Trophoblast cell (in vitro differentiated cells and primary cell): Measurements from ENCODE around the gene TLL1.

Experiments
- DNase-seq, 2 donors: peaks; one replicate each; pipeline ENCODE4 v3.0.0-alpha.2; 2016
- H2AFZ ChIP-seq: 2 replicates; pipeline ENCODE4 v1.6.1; 2013; ENCODE audit warnings: low read length, moderate library complexity, mild to moderate bottlenecking; ENCODE audit not compliant: insufficient read depth, poor library complexity
- H2AK5ac ChIP-seq: 2 replicates; pipeline ENCODE4 v1.6.1; 2013; ENCODE audit warnings: mild to moderate bottlenecking, low read length
- H2BK120ac ChIP-seq: 2 replicates; pipeline ENCODE4 v1.6.1; 2013; ENCODE audit warnings: low read length, mild to moderate bottlenecking, moderate library complexity; ENCODE audit not compliant: insufficient read depth, poor library complexity
- H2BK12ac ChIP-seq: 2 replicates; pipeline ENCODE4 v1.6.1; 2013; ENCODE audit warnings: mild to moderate bottlenecking, low read length, moderate library complexity
- H2BK5ac ChIP-seq: 2 replicates; pipeline ENCODE4 v1.6.1; 2013; ENCODE audit warnings: low read length, low read depth, moderate library complexity, mild to moderate bottlenecking; ENCODE audit not compliant: poor library complexity
- H3K14ac ChIP-seq: 2 replicates; pipeline ENCODE4 v1.6.1; 2013; ENCODE audit warnings: mild to moderate bottlenecking, low read length
- H3K18ac ChIP-seq: 2 replicates; pipeline ENCODE4 v1.6.1; 2013; ENCODE audit warnings: mild to moderate bottlenecking, low read length
- H3K23ac ChIP-seq: 2 replicates; pipeline ENCODE4 v1.6.1; 2013; ENCODE audit warnings: low read length
- H3K27ac ChIP-seq: 2 replicates; pipeline ENCODE4 v1.5.1; 2013; ENCODE audit warnings: low read depth, mild to moderate bottlenecking, inconsistent platforms, low read length, moderate library complexity
- H3K27me3 ChIP-seq: 2 replicates; pipeline ENCODE4 v1.6.1; 2013; ENCODE audit warnings: inconsistent platforms, mild to moderate bottlenecking, low read length, moderate library complexity; ENCODE audit not compliant: insufficient read depth
- H3K36me3 ChIP-seq, 2 experiments: 1 replicate in 1 of 2; 2 replicates in 1 of 2; pipeline ENCODE4 v1.6.1; 2013; ENCODE audit warnings: low read length in 2 of 2, mild to moderate bottlenecking in 2 of 2, moderate library complexity in 1 of 2; ENCODE audit not compliant: insufficient read depth in 2 of 2, control insufficient read depth in 1 of 2
- H3K4ac ChIP-seq: 2 replicates; pipeline ENCODE4 v1.6.1; 2013; ENCODE audit warnings: low read depth, mild to moderate bottlenecking, low read length, moderate library complexity
- H3K4me1 ChIP-seq, 2 experiments: 1 replicate in 1 of 2; 2 replicates in 1 of 2; pipeline ENCODE4 v1.6.1; 2013; ENCODE audit warnings: low read length in 2 of 2, mild to moderate bottlenecking in 2 of 2, moderate library complexity in 1 of 2; ENCODE audit not compliant: insufficient read depth in 2 of 2, control insufficient read depth in 1 of 2
- H3K4me2 ChIP-seq: 2 replicates; pipeline ENCODE4 v1.6.1; 2013; ENCODE audit warnings: inconsistent platforms, mild to moderate bottlenecking, low read length, moderate library complexity
- H3K4me3 ChIP-seq: 2 replicates; pipeline ENCODE4 v1.5.1; 2013; ENCODE audit warnings: mild to moderate bottlenecking, low read depth, low read length, inconsistent platforms
- H3K79me1 ChIP-seq: one replicate; pipeline ENCODE4 v1.6.1; 2013; ENCODE audit warnings: low read length
- H3K79me2 ChIP-seq: 2 replicates; pipeline ENCODE4 v1.6.1; 2013; ENCODE audit warnings: low read length, mild to moderate bottlenecking; ENCODE audit not compliant: control insufficient read depth, insufficient read depth, poor library complexity
- H3K9ac ChIP-seq: 2 replicates; pipeline ENCODE4 v1.6.1; 2013; ENCODE audit warnings: mild to moderate bottlenecking, low read length
- H3K9me3 ChIP-seq: 2 replicates; pipeline ENCODE4 v1.6.1; 2013; ENCODE audit warnings: low read depth, mild to moderate bottlenecking, control low read depth, inconsistent platforms, low read length; ENCODE audit not compliant: insufficient read depth
- H4K12ac ChIP-seq: 2 replicates; pipeline ENCODE4 v1.6.1; 2013; ENCODE audit warnings: low read depth, mild to moderate bottlenecking, low read length, moderate library complexity
- H4K8ac ChIP-seq: 2 replicates; pipeline ENCODE4 v1.6.1; 2013; ENCODE audit warnings: low read depth, mild to moderate bottlenecking, low read length, moderate library complexity
- H4K91ac ChIP-seq: one replicate; pipeline ENCODE4 v1.6.1; 2013; ENCODE audit warnings: low read depth, mild to moderate bottlenecking, low read length, moderate library complexity
- WGBS: extraction: QIAGEN DNeasy Blood & Tissue Kit; methylation state at CpG from one replicate; pipeline ENCODE4 v1.1.7; 2013; ENCODE audit warnings: missing lambda C conversion rate; ENCODE audit not compliant: insufficient read length, insufficient coverage; ENCODE audit errors: extremely low coverage; 5-methylcytosine and 5-hydroxymethylcytosine counted together

Gene TLL1

DNA sequence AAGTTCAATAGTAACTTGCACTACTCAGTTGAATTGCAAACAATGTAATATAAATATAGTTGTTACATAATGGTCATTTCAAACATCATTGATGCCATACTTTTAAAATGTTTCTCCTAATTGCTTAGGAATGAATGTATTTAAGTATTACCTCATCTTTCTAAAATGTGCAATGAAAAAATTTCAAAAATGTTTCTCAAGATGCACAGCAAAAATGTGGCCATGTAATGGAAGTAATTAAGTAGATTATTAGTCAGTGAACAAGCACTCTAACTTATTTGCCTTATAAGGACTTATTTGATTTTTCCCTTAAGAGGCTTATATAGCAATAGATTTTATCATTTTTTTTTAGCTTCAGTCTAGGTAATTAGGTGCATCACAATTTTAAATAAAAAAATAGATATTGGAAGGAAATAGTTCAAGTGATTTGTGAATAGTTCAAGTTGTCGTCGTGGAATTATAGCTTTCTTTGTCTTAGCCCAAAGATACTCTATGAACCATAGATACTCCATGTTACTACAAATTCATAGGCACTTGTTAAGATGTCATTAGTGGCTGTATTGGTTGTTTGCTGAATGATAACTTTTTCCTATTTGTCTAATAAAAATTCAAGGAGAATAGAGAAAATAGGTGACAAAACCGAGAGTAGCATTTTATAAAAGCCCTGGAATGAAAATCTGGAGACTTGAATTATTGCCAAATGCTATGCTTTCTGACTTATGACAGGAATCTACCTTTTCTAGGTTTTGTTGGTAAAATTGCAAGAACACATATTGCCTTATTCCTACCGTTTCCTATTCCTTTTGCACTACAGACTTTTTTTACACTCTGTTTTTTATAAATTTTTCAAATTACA is 118.5 kb downstream of the TLL1 start:
- Histone ChIP-seq H3K36me3 (no peaks in the 10 kb centered on the region), H3K18ac (no peak overlapping the region), H3K14ac (no peak overlapping the region), H3K27ac (no peak overlapping the region), H3K23ac (no peak overlapping the region), H2BK120ac (no peak overlapping the region), H2AFZ (no peak overlapping the region), H4K8ac (no peak overlapping the region), H3K79me2 (no peaks in the 10 kb centered on the region), H4K91ac (no peak overlapping the region), H3K4ac (no peak overlapping the region), H3K9ac (no peak overlapping the region), H3K4me3 (no peak overlapping the region), H2AK5ac (no peak overlapping the region), H3K4me2 (no peak overlapping the region), H3K79me1 (no peaks in the 10 kb centered on the region), H2BK5ac (no peak overlapping the region), H3K9me3 (no peaks in the 10 kb centered on the region), H4K12ac (no peak overlapping the region), H2BK12ac (no peak overlapping the region), H3K4me1 (no peaks in the 10 kb centered on the region), H3K27me3 (no peaks in the 10 kb centered on the region)
- peak; percentile 21 to 84 for DNase-seq
- WGBS = no CpG with 5 or more reads among the region's 4 CpGs

DNA sequence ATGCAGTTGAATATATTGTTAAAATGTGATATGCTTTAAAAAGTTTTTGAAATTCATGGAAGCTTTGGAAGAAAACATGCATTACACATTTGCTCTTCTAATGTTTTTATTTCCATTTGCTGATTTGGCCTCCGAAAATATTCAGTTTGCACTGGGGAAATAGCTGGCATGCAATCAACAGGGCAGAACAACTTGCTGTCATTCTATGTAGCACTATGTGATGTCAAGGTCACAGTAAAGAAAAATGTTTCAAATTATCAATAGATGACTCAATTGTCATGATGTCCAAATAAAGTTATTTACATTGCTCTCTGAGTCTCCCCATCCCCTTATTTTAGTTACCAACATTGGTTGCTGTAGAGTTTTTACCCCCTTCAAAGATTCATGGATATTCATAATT is 119.2 kb downstream of the TLL1 start:
- no peak for DNase-seq
- Histone ChIP-seq H4K12ac (no peak overlapping the region), H2AK5ac (no peak overlapping the region), H3K4me1 (no peaks in the 10 kb centered on the region), H3K27me3 (no peaks in the 10 kb centered on the region), H3K79me2 (no peaks in the 10 kb centered on the region), H4K8ac (no peak overlapping the region), H2BK120ac (no peak overlapping the region), H3K36me3 (no peaks in the 10 kb centered on the region), H4K91ac (no peak overlapping the region), H3K79me1 (no peaks in the 10 kb centered on the region), H3K4ac (no peak overlapping the region), H2AFZ (no peak overlapping the region), H3K23ac (no peak overlapping the region), H2BK12ac (no peak overlapping the region), H3K9me3 (no peaks in the 10 kb centered on the region), H3K4me2 (no peak overlapping the region), H3K18ac (no peak overlapping the region), H3K4me3 (no peak overlapping the region), H2BK5ac (no peak overlapping the region), H3K27ac (no peak overlapping the region), H3K9ac (no peak overlapping the region), H3K14ac (no peak overlapping the region)
- WGBS = no CpG with 5 or more reads among the region's 1 CpG

DNA sequence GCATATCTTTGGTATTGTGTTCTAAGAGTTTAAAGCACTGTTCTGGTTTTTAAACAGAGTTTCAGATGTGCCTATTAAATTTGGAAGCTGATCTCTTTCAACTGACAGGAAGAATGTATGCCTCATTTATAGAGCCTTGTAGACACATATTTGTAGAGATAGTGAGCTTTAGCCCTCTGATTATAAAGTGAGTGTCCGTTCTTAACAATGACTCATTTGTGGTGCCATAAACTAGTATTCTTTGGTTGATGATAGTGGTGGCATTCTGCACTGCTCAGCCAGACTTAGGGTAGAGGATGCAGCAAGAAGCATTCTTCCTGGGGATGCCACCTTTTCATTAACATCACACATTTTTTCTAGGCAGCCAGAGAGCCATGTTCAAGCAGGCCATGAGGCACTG is 121.7 kb downstream of the TLL1 start:
- Histone ChIP-seq H4K12ac (no peak overlapping the region), H3K79me2 (no peaks in the 10 kb centered on the region), H3K4ac (no peak overlapping the region), H3K4me1 (no peaks in the 10 kb centered on the region), H3K27me3 (no peaks in the 10 kb centered on the region), H3K4me3 (no peak overlapping the region), H4K91ac (no peak overlapping the region), H2BK120ac (no peak overlapping the region), H3K9me3 (no peaks in the 10 kb centered on the region), H3K79me1 (no peaks in the 10 kb centered on the region), H3K18ac (no peak overlapping the region), H2AK5ac (no peak overlapping the region), H3K4me2 (no peak overlapping the region), H3K14ac (no peak overlapping the region), H4K8ac (no peak overlapping the region), H2BK12ac (no peak overlapping the region), H3K23ac (no peak overlapping the region), H3K9ac (no peak overlapping the region), H3K27ac (no peak overlapping the region), H2AFZ (no peak overlapping the region), H2BK5ac (no peak overlapping the region), H3K36me3 (no peaks in the 10 kb centered on the region)
- WGBS = no CpG with 5 or more reads among the region's 1 CpG
- DNase-seq = peak in 1 of 2 donors; percentile 4

DNA sequence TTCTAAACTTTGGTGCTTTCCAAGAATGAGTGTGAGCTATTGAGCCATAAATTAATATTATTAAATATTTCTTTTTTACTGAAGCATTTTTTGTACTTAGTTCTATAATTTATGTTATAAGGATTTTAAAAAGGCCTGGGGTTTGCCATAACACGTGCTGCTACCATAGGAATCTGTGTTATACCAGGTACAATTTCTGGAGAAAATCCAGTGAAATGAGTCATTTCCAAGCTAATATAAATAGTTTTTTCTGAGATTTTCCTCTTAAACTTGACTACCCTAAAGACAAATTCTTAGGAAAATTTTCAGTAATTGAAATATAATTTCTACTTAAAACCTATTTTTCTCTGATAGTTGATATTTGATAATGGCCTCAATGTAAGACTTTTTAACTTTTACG is 130.8 kb downstream of the TLL1 start:
- H3K27me3 ChIP-seq = no peaks in the 10 kb centered on the region
- no peak overlapping the region for H3K4me2 ChIP-seq
- no peak overlapping the region for H3K9ac ChIP-seq
- no peaks in the 10 kb centered on the region for H3K9me3 ChIP-seq
- no peaks in the 10 kb centered on the region for H3K79me2 ChIP-seq
- H3K18ac ChIP-seq = no peak overlapping the region
- H3K4me3 ChIP-seq = no peak overlapping the region
- no peak overlapping the region for H2AK5ac ChIP-seq
- H3K36me3 ChIP-seq = no peaks in the 10 kb centered on the region
- H2BK12ac ChIP-seq = no peak overlapping the region
- no peak overlapping the region for H3K14ac ChIP-seq
- H3K4ac ChIP-seq = no peak overlapping the region
- H4K91ac ChIP-seq = no peak overlapping the region
- H4K8ac ChIP-seq = no peak overlapping the region
- WGBS = no CpG with 5 or more reads among the region's 2 CpGs
- H4K12ac ChIP-seq = no peak overlapping the region
- no peak overlapping the region for H3K23ac ChIP-seq
- DNase-seq = no peak
- no peaks in the 10 kb centered on the region for H3K4me1 ChIP-seq
- no peak overlapping the region for H2AFZ ChIP-seq
- H2BK120ac ChIP-seq = no peak overlapping the region
- H3K79me1 ChIP-seq = no peaks in the 10 kb centered on the region
- H3K27ac ChIP-seq = no peak overlapping the region
- no peak overlapping the region for H2BK5ac ChIP-seq
